IMR-90 (cell line): ENCODE results near the gene NTF3. TPM values are rescaled to one million over a fixed set of nuclear protein-coding genes. Genes with fewer than 3 reads are reported as not detected.
A peak's percentile ranks its signal among the peaks of the same experiment; 100 is the strongest.

Experiments used
- ATAC-seq: fragments of 200-7000 bp; cut with Tn5 transposase; 2 replicates; pipeline ENCODE4 v1.9.1; 2020; ENCODE audit warnings: low read depth, mild to moderate bottlenecking, moderate library complexity
- BruUV-seq: library from RNA; stranded (reverse); fragments of 400-500 nt; replicated peaks from 2 replicates; lab custom pipeline; 2021; lab: Mats Ljungman, UMichigan
- CTCF ChIA-PET: fragments of 300-600 bp; formaldehyde crosslinking; extraction: SDS; loops from one replicate; lab custom pipeline; 2021; ENCODE audit warnings: antibody characterized with exemption; lab: Yijun Ruan, JAX
- POLR2A ChIA-PET: fragments of 300-600 bp; sonication (Branson Sonifier 250); formaldehyde crosslinking; loops from one replicate; lab custom pipeline; 2022; ENCODE audit warnings: antibody characterized with exemption; ENCODE audit not compliant: unreplicated experiment; lab: Charles Lee
- DNase-seq: peaks from one replicate; pipeline ENCODE4 v3.0.0; 2013
- H2AFZ ChIP-seq: replicated peaks from 2 replicates; pipeline ENCODE3; 2013; ENCODE audit warnings: low read length, mild to moderate bottlenecking; ENCODE audit not compliant: poor library complexity
- H2AK5ac ChIP-seq: 2 replicates; pipeline ENCODE4 v1.6.1; 2013; ENCODE audit warnings: low read depth, low read length, inconsistent platforms
- H2AK9ac ChIP-seq: replicated peaks from 2 replicates; pipeline ENCODE3; 2013; ENCODE audit warnings: mild to moderate bottlenecking, low read depth, low read length, moderate library complexity; ENCODE audit not compliant: poor library complexity
- H2BK120ac ChIP-seq: 2 replicates; pipeline ENCODE4 v1.6.1; 2013; ENCODE audit warnings: low read depth, low read length, inconsistent platforms
- H2BK15ac ChIP-seq: 3 replicates; pipeline ENCODE4 v1.6.1; 2013; ENCODE audit warnings: low read depth, low read length, inconsistent platforms
- H2BK20ac ChIP-seq: 2 replicates; pipeline ENCODE4 v1.6.1; 2013; ENCODE audit warnings: low read depth, mild to moderate bottlenecking, inconsistent platforms, low read length, moderate library complexity
- H2BK5ac ChIP-seq: 2 replicates; pipeline ENCODE4 v1.6.1; 2013; ENCODE audit warnings: mild to moderate bottlenecking, low read depth, low read length, inconsistent platforms; ENCODE audit not compliant: poor library complexity, severe bottlenecking
- H3K14ac ChIP-seq: replicated peaks from 2 replicates; pipeline ENCODE4 v1.6.1; 2013; ENCODE audit warnings: low read depth, low read length, inconsistent platforms
- H3K18ac ChIP-seq: 2 replicates; pipeline ENCODE4 v1.6.1; 2013; ENCODE audit warnings: low read depth, low read length, control low read depth
- H3K23ac ChIP-seq: 2 replicates; pipeline ENCODE4 v1.6.1; 2013; ENCODE audit warnings: low read depth, low read length, inconsistent platforms
- H3K27ac ChIP-seq: 2 replicates; pipeline ENCODE4 v1.5.1; 2013; ENCODE audit warnings: mild to moderate bottlenecking, control low read depth, low read length; ENCODE audit not compliant: insufficient read depth
- H3K27me3 ChIP-seq: 2 replicates; pipeline ENCODE4 v1.6.1; 2013; ENCODE audit warnings: low read length; ENCODE audit not compliant: control insufficient read depth, insufficient read depth
- H3K36me3 ChIP-seq: 2 replicates; pipeline ENCODE4 v1.6.1; 2013; ENCODE audit warnings: low read length, mixed read lengths; ENCODE audit not compliant: control insufficient read depth, insufficient read depth
- H3K4ac ChIP-seq: 2 replicates; pipeline ENCODE4 v1.6.1; 2013; ENCODE audit warnings: low read depth, low read length, inconsistent platforms
- H3K4me1 ChIP-seq: 2 replicates; pipeline ENCODE4 v1.6.1; 2013; ENCODE audit warnings: low read length, mixed read lengths; ENCODE audit not compliant: control insufficient read depth, insufficient read depth
- H3K4me2 ChIP-seq: 2 replicates; pipeline ENCODE4 v1.6.1; 2013; ENCODE audit warnings: low read depth, mild to moderate bottlenecking, control low read depth, low read length, moderate library complexity
- H3K4me3 ChIP-seq: 2 replicates; pipeline ENCODE4 v1.5.1; 2013; ENCODE audit warnings: low read depth, mild to moderate bottlenecking, control low read depth, low read length, moderate library complexity; ENCODE audit not compliant: insufficient read depth
- H3K56ac ChIP-seq: 2 replicates; pipeline ENCODE4 v1.6.1; 2013; ENCODE audit warnings: low read length, inconsistent platforms; ENCODE audit not compliant: insufficient read depth; ENCODE audit errors: extremely low read depth
- H3K79me1 ChIP-seq, 2 experiments: 2 replicates each; pipeline ENCODE4 v1.6.1; 2013; ENCODE audit warnings: low read length in 2 of 2, inconsistent platforms in 1 of 2, low read depth in 1 of 2
- H3K9ac ChIP-seq: 2 replicates; pipeline ENCODE4 v1.6.1; 2013; ENCODE audit warnings: low read depth, low read length, control low read depth
- H3K9me1 ChIP-seq: 2 replicates; pipeline ENCODE4 v1.6.1; 2013; ENCODE audit warnings: low read length, inconsistent platforms; ENCODE audit not compliant: insufficient read depth
- H3K9me3 ChIP-seq: 2 replicates; pipeline ENCODE4 v1.6.1; 2013; ENCODE audit warnings: low read length; ENCODE audit not compliant: control insufficient read depth, insufficient read depth
- H4K20me1 ChIP-seq: 2 replicates; pipeline ENCODE4 v1.6.1; 2013; ENCODE audit warnings: low read length, inconsistent platforms; ENCODE audit not compliant: insufficient read depth
- H4K5ac ChIP-seq: 2 replicates; pipeline ENCODE4 v1.6.1; 2013; ENCODE audit warnings: mild to moderate bottlenecking, low read depth, low read length, control low read depth
- H4K8ac ChIP-seq, 2 experiments: 2 replicates each; pipeline ENCODE4 v1.6.1; 2013; ENCODE audit warnings: low read depth in 2 of 2, low read length in 2 of 2, control low read depth in 1 of 2, inconsistent platforms in 1 of 2
- H4K91ac ChIP-seq: 2 replicates; pipeline ENCODE4 v1.6.1; 2013; ENCODE audit warnings: low read depth, low read length, inconsistent platforms; ENCODE audit not compliant: insufficient read depth
- CHD1 ChIP-seq: IDR thresholded peaks from 2 replicates; pipeline ENCODE4 v1.6.1; 2012; ENCODE audit warnings: low read depth, low read length, improper control_type of control experiment
- CTCF ChIP-seq: conservative IDR thresholded peaks from 2 replicates; pipeline ENCODE4 v1.5.1; 2012; ENCODE audit warnings: mild to moderate bottlenecking, low read depth, low read length, improper control_type of control experiment
- ELK1 ChIP-seq: fragments of 150-350 bp; IDR thresholded peaks from 2 replicates; pipeline ENCODE4 v1.6.1; 2016; ENCODE audit warnings: low read depth, mild to moderate bottlenecking, low read length, moderate library complexity, borderline replicate concordance
- MAFK ChIP-seq: IDR thresholded peaks from 2 replicates; pipeline ENCODE4 v1.6.1; 2012; ENCODE audit warnings: low read depth, low read length, improper control_type of control experiment
- MAZ ChIP-seq: IDR thresholded peaks from 2 replicates; pipeline ENCODE4 v1.6.1; 2012; ENCODE audit warnings: low read depth, mild to moderate bottlenecking, low read length, improper control_type of control experiment, moderate library complexity, borderline replicate concordance
- RAD21 ChIP-seq: IDR thresholded peaks from 2 replicates; pipeline ENCODE4 v1.6.1; 2012; ENCODE audit warnings: low read length, improper control_type of control experiment
- RFX5 ChIP-seq: IDR thresholded peaks from 2 replicates; pipeline ENCODE4 v1.8.0; 2012; ENCODE audit warnings: low read depth, mild to moderate bottlenecking, low read length, moderate library complexity
- SMC3 ChIP-seq: fragments of 150-350 bp; IDR thresholded peaks from 2 replicates; pipeline ENCODE4 v1.6.1; 2016; ENCODE audit warnings: low read depth, mild to moderate bottlenecking, antibody characterized with exemption, low read length, moderate library complexity
- USF2 ChIP-seq: fragments of 150-350 bp; IDR thresholded peaks from 2 replicates; pipeline ENCODE4 v1.6.1; 2017; ENCODE audit warnings: mild to moderate bottlenecking, antibody characterized with exemption, low read length, low read depth
- WGBS, 2 experiments: methylation state at CpG; one replicate each; pipeline versions ENCODE4 v1.1.5 to v1.1.7; 2013; ENCODE audit warnings: missing lambda C conversion rate in 2 of 2; ENCODE audit not compliant: insufficient read length in 1 of 2; ENCODE audit errors: extremely low coverage in 2 of 2; 5-methylcytosine and 5-hydroxymethylcytosine counted together
- dilution Hi-C: fragments of 300-500 bp; cut with HindIII; formaldehyde crosslinking; loops from one replicate; pipeline ENCODE4 v1.14.3; 2018; ENCODE audit warnings: low sequenced_read_pairs; ENCODE audit not compliant: unreplicated experiment
- in situ Hi-C: fragments of 300-500 bp; cut with MboI; formaldehyde crosslinking; loops from 3 replicates; pipeline ENCODE4 v1.14.3; 2019; ENCODE audit warnings: low sequenced_read_pairs, inconsistent platforms, mixed read lengths
- intact Hi-C: fragments of 100-400 bp; cut with micrococcal nuclease; formaldehyde crosslinking; loops from 2 replicates; pipeline ENCODE4 v1.10.0; 2022
- polyA plus RNA-seq, 3 experiments: library from polyadenylated mRNA; depleted of rRNA; stranded (reverse); fragments of >200 nt; gene quantifications; 2 replicates each; pipeline ENCODE4 v1.2.3, GENCODE V29; 2012; ENCODE audit warnings: low replicate concordance in 1 of 3
- total RNA-seq: library from RNA; depleted of rRNA; stranded (reverse); fragments of >200 nt; gene quantifications from 2 replicates; pipeline ENCODE4 v1.2.3, GENCODE V29; 2012

The NTF3 gene
- total and polyA plus RNA-seq, 2 of the 4 experiments (the other 2 are of a cell fraction): 12.2 to 32.4 TPM

- in situ Hi-C loops (no loop called here), dilution Hi-C loops (no loop called here), intact Hi-C loops (no loop called here)
- POLR2A ChIA-PET: interaction anchor here (0.5 kb wide), 1 partner anchor 13 kb away, joined by 12 read pairs; no protein-coding TSS in a partner anchor
- Histone ChIP-seq H4K5ac (no peak overlapping the region), H3K4me2 (no peak overlapping the region), H2AFZ (no peak overlapping the region), H2BK120ac (no peak overlapping the region), H3K79me1 (peaks cover 53 to 93% of the 10 kb centered on the region in 2 experiments), H4K8ac (no peak overlapping the region), H2BK15ac (no peak overlapping the region), H3K56ac (no peak overlapping the region), H4K91ac (peak overlapping the region; percentile 28; the same call in 1 of the 2 replicates), H3K9me3 (no peaks in the 10 kb centered on the region), H3K4me3 (no peak overlapping the region), H2BK20ac (no peak overlapping the region), H3K4me1 (peaks cover 39% of the 10 kb centered on the region), H3K14ac (no peak overlapping the region), H2AK5ac (peak overlapping the region; percentile 1; the same call in 1 of the 2 replicates), H3K18ac (no peak overlapping the region), H3K23ac (no peak overlapping the region), H3K36me3 (peaks cover 26% of the 10 kb centered on the region), H3K9me1 (peaks cover 57% of the 10 kb centered on the region), H3K27ac (no peak overlapping the region; the same call in 1 of the 2 replicates), H3K27me3 (no peaks in the 10 kb centered on the region), H2BK5ac (no peak overlapping the region), H3K9ac (no peak overlapping the region), H2AK9ac (no peak overlapping the region), H3K4ac (no peak overlapping the region), H4K20me1 (peaks cover 14% of the 10 kb centered on the region; the same call in 1 of the 2 replicates)
- TF ChIP-seq CHD1 (no peak), ELK1 (no peak), MAZ (no peak), CTCF (peak; percentile 29), SMC3 (no peak; the same call in 1 of the 2 replicates), RAD21 (peak; percentile 30; the same call in 1 of the 2 replicates), MAFK (no peak), RFX5 (no peak), USF2 (no peak)
- no TSS peak for BruUV-seq
- no CpG with 5 or more reads among the region's 7 CpGs for WGBS, 2 experiments
- CTCF ChIA-PET: no interaction called here
- no peak for DNase-seq
- no peak for ATAC-seq
These were observed 61.1 kb downstream of the NTF3 start for GRCh38 chr12:5493018-5493417.
